Measurements from ENCODE around the gene OR56A3. TPM values are rescaled to one million over a fixed set of nuclear protein-coding genes. Genes with fewer than 3 reads are reported as not detected.

Gene OR56A3
- total RNA-seq, 1 donor from 2014 or later = not detected

- FAIRE-seq (no peak), DNase-seq (ENCODE audit: low read depth) (no peak)
- Histone ChIP-seq H3K4me3 (ENCODE audit: low read depth, low read length) (no peak overlapping the region), H3K27me3 (ENCODE audit: control insufficient read depth, insufficient read depth, low read length) (no peaks in the 10 kb centered on the region), H3K36me3 (ENCODE audit: control insufficient read depth, insufficient read depth, low read length) (no peaks in the 10 kb centered on the region)
- TF ChIP-seq CTCF (IDR thresholded peaks at IDR 0.05; ENCODE audit: insufficient read depth, low read length, severe bottlenecking) = no peak
Measured at GRCh38 chr11:5983443-5983842, 41.4 kb downstream of the OR56A3 start.

GRCh38 chr11:5986885-5987284 is 44.8 kb downstream of the OR56A3 start, which contains the start of gene OR52L1:
Gene OR52L1 (minus strand): TSS chr11:5986985. CDS start chr11:5986930, 55 bp downstream.
- TF ChIP-seq CTCF (IDR thresholded peaks at IDR 0.05; ENCODE audit: insufficient read depth, low read length, severe bottlenecking) = no peak
- Histone ChIP-seq H3K36me3 (ENCODE audit: control insufficient read depth, insufficient read depth, low read length) (no peaks in the 10 kb centered on the region), H3K27me3 (ENCODE audit: control insufficient read depth, insufficient read depth, low read length) (no peaks in the 10 kb centered on the region), H3K4me3 (ENCODE audit: low read depth, low read length) (no peak within 1 kb of the TSS)
- FAIRE-seq = no peak
- no peak for DNase-seq (ENCODE audit: low read depth)

GRCh38 chr11:5989203-5989602 is 47.2 kb downstream of the OR56A3 start:
- TF ChIP-seq CTCF (IDR thresholded peaks at IDR 0.05; ENCODE audit: insufficient read depth, low read length, severe bottlenecking) = no peak
- FAIRE-seq = no peak

GRCh38 chr11:5992150-5992549 is 50.1 kb downstream of the OR56A3 start:
- no peak for FAIRE-seq
- TF ChIP-seq CTCF (IDR thresholded peaks at IDR 0.05; ENCODE audit: insufficient read depth, low read length, severe bottlenecking) = no peak
- Histone ChIP-seq H3K36me3 (ENCODE audit: control insufficient read depth, insufficient read depth, low read length) (no peaks in the 10 kb centered on the region), H3K27me3 (ENCODE audit: control insufficient read depth, insufficient read depth, low read length) (no peaks in the 10 kb centered on the region), H3K4me3 (ENCODE audit: low read depth, low read length) (no peak overlapping the region)
- DNase-seq (ENCODE audit: low read depth) = no peak

More at GRCh38 chr11:5989203-5989602, 47.2 kb downstream of the OR56A3 start:
- no peak for DNase-seq (ENCODE audit: low read depth)
- no peaks in the 10 kb centered on the region for H3K36me3 ChIP-seq (ENCODE audit: control insufficient read depth, insufficient read depth, low read length)
- H3K27me3 ChIP-seq (ENCODE audit: control insufficient read depth, insufficient read depth, low read length) = no peaks in the 10 kb centered on the region
- H3K4me3 ChIP-seq (ENCODE audit: low read depth, low read length) = no peak overlapping the region

- Histone ChIP-seq H3K27me3 (ENCODE audit: control insufficient read depth, insufficient read depth, low read length) (no peaks in the 10 kb centered on the region), H3K36me3 (ENCODE audit: control insufficient read depth, insufficient read depth, low read length) (no peaks in the 10 kb centered on the region), H3K4me3 (ENCODE audit: low read depth, low read length) (no peak overlapping the region)
- FAIRE-seq (no peak), DNase-seq (ENCODE audit: low read depth) (peak; percentile 37)
- TF ChIP-seq CTCF (IDR thresholded peaks at IDR 0.05; ENCODE audit: insufficient read depth, low read length, severe bottlenecking) = peak; percentile 46
Measured at GRCh38 chr11:5992604-5993251, 50.7 kb downstream of the OR56A3 start.

- DNase-seq (ENCODE audit: low read depth) (no peak), FAIRE-seq (no peak)
- Histone ChIP-seq H3K36me3 (ENCODE audit: control insufficient read depth, insufficient read depth, low read length) (no peaks in the 10 kb centered on the region), H3K4me3 (ENCODE audit: low read depth, low read length) (no peak overlapping the region), H3K27me3 (ENCODE audit: control insufficient read depth, insufficient read depth, low read length) (no peaks in the 10 kb centered on the region)
- TF ChIP-seq CTCF (IDR thresholded peaks at IDR 0.05; ENCODE audit: insufficient read depth, low read length, severe bottlenecking) = no peak
Measured at GRCh38 chr11:5994791-5995190, 52.7 kb downstream of the OR56A3 start.
